CD4-positive, alpha-beta T cell treated with Interleukin-6 for 4 hours (primary cell): ENCODE data around the gene ARHGAP4.

ENCODE experiments used
- DNase-seq: peaks from one replicate; pipeline ENCODE4 v3.0.0-alpha.2; 2020; ENCODE audit warnings: mixed read lengths

Gene ARHGAP4

GRCh38 chrX:153925739-153926551 lies at the start of gene ARHGAP4:
TSS of gene ARHGAP4 (minus strand) at chrX:153926264. CDS start at chrX:153926202, 62 bp downstream.
- DNase-seq: peak; percentile 60

- DNase-seq: no peak
These were observed 48.7 kb upstream of the ARHGAP4 start for GRCh38 chrX:153974726-153975286.

GRCh38 chrX:153974003-153974725 lies 48.1 kb upstream of the ARHGAP4 start:
- no peak for DNase-seq

GRCh38 chrX:153973127-153974002 lies 47.3 kb upstream of the ARHGAP4 start:
- no peak for DNase-seq

- DNase-seq: peak; percentile 91
These were observed 46.5 kb upstream of the ARHGAP4 start, which contains the start of gene TMEM187 for GRCh38 chrX:153972368-153973126. TSS of gene TMEM187 (plus strand) at chrX:153972754. CDS start at chrX:153982063, 9,309 bp downstream.

- DNase-seq: peak; percentile 95
These were observed 45.6 kb upstream of the ARHGAP4 start, which contains the start of gene HCFC1 for GRCh38 chrX:153971450-153972367. TSS of gene HCFC1 (minus strand) at chrX:153971818. CDS start at chrX:153970840, 978 bp downstream.

- DNase-seq: peak; percentile 95
These were observed 45.0 kb upstream of the ARHGAP4 start for GRCh38 chrX:153971124-153971449.

- DNase-seq: peak; percentile 54
These were observed 44.5 kb upstream of the ARHGAP4 start for GRCh38 chrX:153970357-153971123.

GRCh38 chrX:153969904-153970356 lies 43.9 kb upstream of the ARHGAP4 start:
- DNase-seq: no peak

GRCh38 chrX:153969125-153969903 lies 43.2 kb upstream of the ARHGAP4 start:
- DNase-seq: peak; percentile 13

- peak; percentile 68 for DNase-seq
These were observed 42.7 kb upstream of the ARHGAP4 start for GRCh38 chrX:153968754-153969124.

- peak; percentile 24 for DNase-seq
These were observed 42.2 kb upstream of the ARHGAP4 start for GRCh38 chrX:153968255-153968654.

GRCh38 chrX:153967536-153968224 lies 41.6 kb upstream of the ARHGAP4 start:
- peak; percentile 53 for DNase-seq

GRCh38 chrX:153966841-153967535 lies 40.9 kb upstream of the ARHGAP4 start:
- no peak for DNase-seq

- DNase-seq: no peak
These were observed 40.2 kb upstream of the ARHGAP4 start for GRCh38 chrX:153966283-153966688.

- DNase-seq: no peak
These were observed 39.3 kb upstream of the ARHGAP4 start for GRCh38 chrX:153965406-153965805.

- DNase-seq: no peak
These were observed 38.0 kb upstream of the ARHGAP4 start for GRCh38 chrX:153964105-153964504.

GRCh38 chrX:153963546-153963945 lies 37.5 kb upstream of the ARHGAP4 start:
- no peak for DNase-seq
